ENCODE data around the gene GMDS.

DNA sequence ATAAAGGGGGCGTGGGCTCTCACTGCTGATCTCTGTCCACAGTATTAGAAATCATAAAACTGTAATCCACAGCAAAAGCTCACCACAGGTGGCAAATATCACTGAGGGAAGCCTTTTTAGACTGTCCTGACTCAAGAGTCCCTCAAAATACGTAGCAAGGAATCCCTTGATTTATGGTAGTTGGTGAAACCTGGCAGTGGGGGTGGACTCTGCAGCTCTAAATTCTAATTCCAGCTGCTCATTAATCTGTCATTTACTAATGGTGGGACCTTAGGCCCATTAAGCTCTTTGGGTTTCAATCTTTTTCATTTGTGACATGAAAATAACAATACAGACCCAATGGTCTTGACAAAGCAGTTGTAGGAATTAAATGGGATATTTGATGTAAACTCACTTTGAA is 32.3 kb downstream of the GMDS start:
- TF ChIP-seq, protein P1, sequence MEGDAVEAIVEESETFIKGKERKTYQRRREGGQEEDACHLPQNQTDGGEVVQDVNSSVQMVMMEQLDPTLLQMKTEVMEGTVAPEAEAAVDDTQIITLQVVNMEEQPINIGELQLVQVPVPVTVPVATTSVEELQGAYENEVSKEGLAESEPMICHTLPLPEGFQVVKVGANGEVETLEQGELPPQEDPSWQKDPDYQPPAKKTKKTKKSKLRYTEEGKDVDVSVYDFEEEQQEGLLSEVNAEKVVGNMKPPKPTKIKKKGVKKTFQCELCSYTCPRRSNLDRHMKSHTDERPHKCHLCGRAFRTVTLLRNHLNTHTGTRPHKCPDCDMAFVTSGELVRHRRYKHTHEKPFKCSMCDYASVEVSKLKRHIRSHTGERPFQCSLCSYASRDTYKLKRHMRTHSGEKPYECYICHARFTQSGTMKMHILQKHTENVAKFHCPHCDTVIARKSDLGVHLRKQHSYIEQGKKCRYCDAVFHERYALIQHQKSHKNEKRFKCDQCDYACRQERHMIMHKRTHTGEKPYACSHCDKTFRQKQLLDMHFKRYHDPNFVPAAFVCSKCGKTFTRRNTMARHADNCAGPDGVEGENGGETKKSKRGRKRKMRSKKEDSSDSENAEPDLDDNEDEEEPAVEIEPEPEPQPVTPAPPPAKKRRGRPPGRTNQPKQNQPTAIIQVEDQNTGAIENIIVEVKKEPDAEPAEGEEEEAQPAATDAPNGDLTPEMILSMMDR (conservative IDR thresholded peaks at IDR 0.05; ENCODE audit: low read depth, low read length), result no peak
- TF ChIP-seq, protein P2, sequence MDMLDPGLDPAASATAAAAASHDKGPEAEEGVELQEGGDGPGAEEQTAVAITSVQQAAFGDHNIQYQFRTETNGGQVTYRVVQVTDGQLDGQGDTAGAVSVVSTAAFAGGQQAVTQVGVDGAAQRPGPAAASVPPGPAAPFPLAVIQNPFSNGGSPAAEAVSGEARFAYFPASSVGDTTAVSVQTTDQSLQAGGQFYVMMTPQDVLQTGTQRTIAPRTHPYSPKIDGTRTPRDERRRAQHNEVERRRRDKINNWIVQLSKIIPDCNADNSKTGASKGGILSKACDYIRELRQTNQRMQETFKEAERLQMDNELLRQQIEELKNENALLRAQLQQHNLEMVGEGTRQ (IDR thresholded peaks at IDR 0.05; ENCODE audit: low read depth, low read length), result no peak
- no peak for TF ChIP-seq MAFK (IDR thresholded peaks at IDR 0.05; ENCODE audit: low read depth, low read length)
- TF ChIP-seq POLR2A (IDR thresholded peaks at IDR 0.05; ENCODE audit: low read depth, low read length), result no peak
- TF ChIP-seq CEBPB (IDR thresholded peaks at IDR 0.05; ENCODE audit: low read depth, low read length), result no peak
- TF ChIP-seq MXI1 (IDR thresholded peaks at IDR 0.05; ENCODE audit: borderline replicate concordance, low read depth, low read length), result no peak
- TF ChIP-seq FOS (IDR thresholded peaks at IDR 0.05; ENCODE audit: low read depth, low read length), result no peak
- TF ChIP-seq BHLHE40 (IDR thresholded peaks at IDR 0.05; ENCODE audit: low read depth, low read length), result no peak
- no peak for TF ChIP-seq RAD21 (IDR thresholded peaks at IDR 0.05; ENCODE audit: low read length)
